GM12878 (cell line): Measurements from ENCODE around the gene MBNL3. TPM values are rescaled to one million over a fixed set of nuclear protein-coding genes. Genes with fewer than 3 reads are reported as not detected.

Experiments
- ATAC-seq: fragments of 200-7000 bp; cut with Tn5 transposase; 3 replicates; pipeline ENCODE4 v1.9.1; 2020; ENCODE audit warnings: mild to moderate bottlenecking, moderate library complexity
- BruUV-seq: library from RNA; stranded (reverse); fragments of 400-500 nt; replicated peaks from 2 replicates; lab custom pipeline; 2021; lab: Mats Ljungman, UMichigan
- CTCF ChIA-PET: fragments of 300-600 bp; sonication (Branson Sonifier 250); formaldehyde crosslinking; extraction: SDS; loops from one replicate; lab custom pipeline; 2021; ENCODE audit warnings: inconsistent platforms; lab: Yijun Ruan, JAX
- POLR2A ChIA-PET: fragments of 350-600 bp; formaldehyde crosslinking; extraction: SDS; loops from one replicate; lab custom pipeline; 2021; ENCODE audit warnings: inconsistent platforms; lab: Charles Lee
- RAD21 ChIA-PET: fragments of 300-600 bp; sonication (Branson Sonifier 250); formaldehyde crosslinking; loops from one replicate; lab custom pipeline; 2023; ENCODE audit warnings: antibody characterized with exemption; ENCODE audit not compliant: unreplicated experiment; lab: Charles Lee
- SMC1A ChIA-PET: fragments of 300-600 bp; sonication (Branson Sonifier 250); formaldehyde crosslinking; loops from one replicate; lab custom pipeline; 2023; ENCODE audit not compliant: unreplicated experiment, uncharacterized antibody; lab: Charles Lee
- DNase-seq: peaks from one replicate; pipeline ENCODE4 v3.0.0-alpha.2; 2011; ENCODE audit warnings: low read depth, low spot score
- FAIRE-seq: peaks from 3 replicates; lab custom pipeline; 2011; peaks lifted over from hg19 to GRCh38; lab: Jason Lieb, UNC
- H2AFZ ChIP-seq: 2 replicates; pipeline ENCODE4 v1.6.0; 2011; ENCODE audit warnings: low read depth, low read length, control low read depth; ENCODE audit not compliant: control insufficient read depth
- H3K27ac ChIP-seq: 2 replicates; pipeline ENCODE4 v1.5.1; 2011; ENCODE audit warnings: control low read depth; ENCODE audit not compliant: control insufficient read depth, insufficient read depth
- H3K27me3 ChIP-seq, 2 experiments: replicated peaks in 1 of 2; 2 replicates each; pipeline versions ENCODE4 v1.6.0 to v1.6.1; 2011; ENCODE audit warnings: low read length in 1 of 2; ENCODE audit not compliant: control insufficient read depth in 2 of 2, insufficient read depth in 2 of 2
- H3K36me3 ChIP-seq, 2 experiments: 2 replicates each; pipeline ENCODE4 v1.5.1; 2011; ENCODE audit warnings: low read length in 1 of 2; ENCODE audit not compliant: control insufficient read depth in 2 of 2, insufficient read depth in 2 of 2
- H3K4me1 ChIP-seq: 2 replicates; pipeline ENCODE4 v1.6.1; 2011; ENCODE audit warnings: mild to moderate bottlenecking, low read length, moderate library complexity, mixed read lengths; ENCODE audit not compliant: control insufficient read depth, insufficient read depth
- H3K4me2 ChIP-seq: 2 replicates; pipeline ENCODE4 v1.6.0; 2011; ENCODE audit warnings: control low read depth; ENCODE audit not compliant: control insufficient read depth, insufficient read depth
- H3K4me3 ChIP-seq: fragments of 200-600 bp; sonication (generic); 2 replicates; pipeline ENCODE4 v1.5.1; 2016
- H3K79me2 ChIP-seq: 2 replicates; pipeline ENCODE4 v1.6.0; 2011; ENCODE audit warnings: low read length; ENCODE audit not compliant: control insufficient read depth, insufficient read depth
- H3K9ac ChIP-seq: 2 replicates; pipeline ENCODE4 v1.8.0; 2011; ENCODE audit warnings: low read length, control low read depth, mixed read lengths; ENCODE audit not compliant: control insufficient read depth, insufficient read depth
- H3K9me3 ChIP-seq: replicated peaks from 3 replicates; pipeline ENCODE4 v1.5.1; 2011; ENCODE audit warnings: mild to moderate bottlenecking, low read length; ENCODE audit not compliant: control insufficient read depth, insufficient read depth
- H4K20me1 ChIP-seq: 2 replicates; pipeline ENCODE4 v1.6.0; 2011; ENCODE audit not compliant: control insufficient read depth, insufficient read depth
- CBFB ChIP-seq: IDR thresholded peaks from 2 replicates; pipeline ENCODE4 v1.6.1; 2016; ENCODE audit warnings: antibody characterized with exemption, low read depth
- DPF2 ChIP-seq: fragments of 450-650 bp; IDR thresholded peaks from 2 replicates; pipeline ENCODE4 v1.6.1; 2017; ENCODE audit warnings: mild to moderate bottlenecking
- HCFC1 ChIP-seq: fragments of 150-350 bp; IDR thresholded peaks from 2 replicates; pipeline ENCODE4 v1.6.1; 2014; ENCODE audit warnings: low read length
- IKZF2 ChIP-seq, 2 experiments: fragments of 450-650 bp; IDR thresholded peaks; 2 replicates each; pipeline ENCODE4 v1.6.1; 2017; ENCODE audit warnings: mild to moderate bottlenecking in 2 of 2, moderate library complexity in 2 of 2
- IRF4 ChIP-seq: IDR thresholded peaks from 2 replicates; pipeline ENCODE4 v1.6.1; 2011; ENCODE audit warnings: low read depth, low read length
- LARP7 ChIP-seq: fragments of 450-650 bp; IDR thresholded peaks from 2 replicates; pipeline ENCODE4 v1.6.1; 2017; ENCODE audit warnings: mild to moderate bottlenecking
- MYB ChIP-seq: fragments of 150-350 bp; IDR thresholded peaks from 2 replicates; pipeline ENCODE4 v1.6.1; 2014; ENCODE audit warnings: mild to moderate bottlenecking, low read depth, low read length, borderline replicate concordance
- NR2C2 ChIP-seq: IDR thresholded peaks from 2 replicates; pipeline ENCODE4 v1.6.1; 2011; ENCODE audit warnings: borderline replicate concordance, low read depth; ENCODE audit not compliant: control insufficient read depth, insufficient read length
- PBX3 ChIP-seq: IDR thresholded peaks from 2 replicates; pipeline ENCODE4 v1.6.1; 2011; ENCODE audit warnings: mild to moderate bottlenecking, low read depth, low read length, moderate library complexity; ENCODE audit not compliant: insufficient replicate concordance
- RUNX3 ChIP-seq: IDR thresholded peaks from 2 replicates; pipeline ENCODE4 v1.6.1; 2012; ENCODE audit warnings: low read length, inconsistent platforms
- SKIL ChIP-seq: fragments of 450-650 bp; IDR thresholded peaks from 2 replicates; pipeline ENCODE4 v1.6.1; 2017; ENCODE audit warnings: mild to moderate bottlenecking, low read depth, inconsistent platforms; ENCODE audit not compliant: poor library complexity, severe bottlenecking
- TBL1XR1 ChIP-seq: IDR thresholded peaks from 2 replicates; pipeline ENCODE4 v1.6.1; 2012; ENCODE audit warnings: low read depth, low read length, improper control_type of control experiment
- WGBS: methylation state at CpG from one replicate; pipeline ENCODE4 v1.1.6; 2016; ENCODE audit warnings: low lambda C conversion rate; ENCODE audit not compliant: insufficient replicate concordance, insufficient coverage; ENCODE audit errors: missing lambda C conversion rate; 5-methylcytosine and 5-hydroxymethylcytosine counted together
- in situ Hi-C: fragments of 300-500 bp; cut with MboI; formaldehyde crosslinking; loops from 9 replicates; pipeline ENCODE4 v1.14.3; 2018; ENCODE audit warnings: mixed read lengths
- intact Hi-C: fragments of 100-400 bp; cut with micrococcal nuclease; formaldehyde crosslinking; loops from one replicate; pipeline ENCODE4 v1.14.2; 2022; ENCODE audit not compliant: unreplicated experiment
- polyA plus RNA-seq, 11 experiments: library from polyadenylated mRNA; depleted of rRNA in 4 of 11; unstranded in 6 of 11; stranded (reverse) in 5 of 11; fragments of >200 nt; fragmentation: Nextera tagmentation in 4 of 11; fragmentation: Illumina TruSeq in 1 of 11; extraction: Ambion mirVana in 4 of 11; extraction: Trizol in 1 of 11; gene quantifications; 1 replicate in 1 of 11; 2 replicates in 10 of 11; pipeline versions ENCODE4 v1.2.1 to v1.2.3, GENCODE V29; 2011 to 2016; ENCODE audit warnings: inconsistent platforms in 2 of 11, missing spikeins in 2 of 11, low read depth in 1 of 11
- total RNA-seq, 4 experiments: library from RNA; depleted of rRNA in 3 of 4; stranded (reverse); fragments of >200 nt in 3 of 4; fragmentation: Illumina TruSeq in 1 of 4; extraction: Trizol in 1 of 4; gene quantifications; 2 replicates each; pipeline versions ENCODE4 v1.2.1 to v1.2.3, GENCODE V29; 2013 to 2021

MBNL3 gene
- total and polyA plus RNA-seq, 10 of the 15 experiments (the other 5 are each of a cell fraction or from before 2014, with no cell fraction given), result 3.4 to 33.1 (median 12.6) TPM

DNA sequence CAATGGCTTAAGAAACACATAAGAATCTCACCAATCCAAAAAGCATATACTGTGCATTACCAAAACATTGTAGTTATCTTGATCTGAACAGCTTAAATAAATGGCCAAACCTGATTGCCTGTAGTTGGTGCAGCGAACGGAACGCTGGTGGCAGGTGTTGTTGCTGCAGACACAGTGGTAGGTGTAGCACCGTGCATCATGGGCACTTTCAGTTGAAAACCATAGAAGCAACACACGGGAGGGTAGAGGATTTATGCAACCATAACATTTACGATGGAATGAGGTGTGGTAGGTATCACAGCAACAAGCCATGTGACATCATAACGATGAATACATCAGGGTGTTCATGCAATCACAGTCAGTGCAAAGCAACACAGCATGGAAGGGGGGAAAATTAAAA, 106.8 kb downstream of the MBNL3 start:
- Histone ChIP-seq H2AFZ (no peak overlapping the region), H4K20me1 (no peaks in the 10 kb centered on the region), H3K4me1 (no peaks in the 10 kb centered on the region; the same call in 1 of the 2 replicates), H3K4me2 (no peak overlapping the region), H3K9ac (no peak overlapping the region), H3K9me3 (no peaks in the 10 kb centered on the region), H3K27me3 (0 out of 4 replicates have a peak, but pooled peaks cover 0 to 2% of the 10 kb centered on the region in 2 experiments), H3K36me3 (no peaks in the 10 kb centered on the region), H3K79me2 (no peaks in the 10 kb centered on the region), H3K4me3 (no peak overlapping the region), H3K27ac (no peak overlapping the region)
- intact Hi-C loops, result no loop called here
- DNase-seq, result no peak
- ATAC-seq, result no peak
- no peak for FAIRE-seq
- ChIA-PET POLR2A (no interaction called here), RAD21 (no interaction called here), CTCF (no interaction called here), SMC1A (no interaction called here)
- in situ Hi-C loops, result no loop called here
- TF ChIP-seq DPF2, result no peak
- no peak for TF ChIP-seq IRF4
- TF ChIP-seq CBFB, result no peak
- TF ChIP-seq HCFC1, result no peak
- BruUV-seq, result no TSS peak
- 76% methylated on average over 7 of the region's 7 CpGs for WGBS

DNA sequence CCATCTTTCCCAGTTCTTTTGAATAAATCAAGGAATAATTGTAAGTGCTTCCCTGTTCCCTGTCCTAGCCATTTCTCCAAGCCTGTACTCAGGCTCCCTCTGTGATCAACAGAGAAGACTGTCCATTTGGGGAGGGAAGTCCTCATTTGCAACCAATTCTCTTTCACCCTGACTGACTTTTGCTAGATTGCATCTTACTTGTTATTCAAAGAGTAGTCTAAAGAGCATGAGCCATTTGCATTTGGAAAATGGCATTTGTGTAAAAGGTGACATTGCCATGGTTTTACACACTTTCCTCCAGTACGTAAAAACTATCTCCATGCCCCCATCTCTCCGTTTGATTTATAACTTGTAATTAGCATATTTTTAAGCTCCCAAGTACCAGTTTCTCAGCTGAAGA, 110.6 kb downstream of the MBNL3 start:
- intact Hi-C loops (no loop called here), in situ Hi-C loops (no loop called here)
- H2AFZ ChIP-seq, result no peak overlapping the region
- no peaks in the 10 kb centered on the region for H3K79me2 ChIP-seq
- ChIA-PET SMC1A (no interaction called here), CTCF (interaction anchor here (0.8 kb wide), 1 partner anchor 86 kb away, joined by 3 read pairs; no protein-coding TSS in a partner anchor), POLR2A (no interaction called here), RAD21 (no interaction called here)
- no peak overlapping the region for H3K4me3 ChIP-seq
- no peak overlapping the region for H3K27ac ChIP-seq
- H3K4me1 ChIP-seq, result no peaks in the 10 kb centered on the region
- H3K36me3 ChIP-seq, result no peaks in the 10 kb centered on the region
- no TSS peak for BruUV-seq
- H3K4me2 ChIP-seq, result no peak overlapping the region
- ATAC-seq (no peak), DNase-seq (no peak), FAIRE-seq (no peak)
- no peaks in the 10 kb centered on the region for H3K9me3 ChIP-seq
- no peaks in the 10 kb centered on the region for H4K20me1 ChIP-seq
- 43% methylated on average over 2 of the region's 2 CpGs for WGBS
- no peak overlapping the region for H3K9ac ChIP-seq
- no peaks in the 10 kb centered on the region for H3K27me3 ChIP-seq
- TF ChIP-seq SKIL, result no peak
- no peak for TF ChIP-seq PBX3
- TF ChIP-seq RUNX3, result no peak
- no peak for TF ChIP-seq MYB
- no peak for TF ChIP-seq LARP7
- TF ChIP-seq TBL1XR1, result no peak
- TF ChIP-seq NR2C2, result no peak
- no peak for TF ChIP-seq IKZF2 (IDR thresholded peaks at IDR 0.05)
